Osteocyte (in vitro differentiated cells): ENCODE measurements around the gene ACIN1. TPM values are rescaled to one million over a fixed set of nuclear protein-coding genes. Genes with fewer than 3 reads are reported as not detected.

ENCODE experiments used
- DNase-seq: peaks from one replicate; pipeline ENCODE4 v3.0.0; 2021; ENCODE audit warnings: mixed read lengths; ENCODE audit not compliant: unreplicated experiment; ENCODE audit errors: extremely low spot score
- H3K27ac Mint-ChIP-seq: one replicate; pipeline ENCODE4 v1.8.0; 2021; ENCODE audit warnings: mild to moderate bottlenecking, mixed read lengths; ENCODE audit not compliant: unreplicated experiment
- H3K27me3 Mint-ChIP-seq: one replicate; pipeline ENCODE4 v1.8.0; 2021; ENCODE audit warnings: mixed read lengths; ENCODE audit not compliant: unreplicated experiment
- H3K36me3 Mint-ChIP-seq: one replicate; pipeline ENCODE4 v1.8.0; 2021; ENCODE audit warnings: mixed read lengths; ENCODE audit not compliant: unreplicated experiment
- H3K4me1 Mint-ChIP-seq: one replicate; pipeline ENCODE4 v1.8.0; 2021; ENCODE audit warnings: mixed read lengths; ENCODE audit not compliant: unreplicated experiment
- H3K4me3 Mint-ChIP-seq: one replicate; pipeline ENCODE4 v1.8.0; 2021; ENCODE audit warnings: mild to moderate bottlenecking, moderate library complexity, mixed read lengths; ENCODE audit not compliant: unreplicated experiment
- H3K9me3 Mint-ChIP-seq: one replicate; pipeline ENCODE4 v1.8.0; 2021; ENCODE audit warnings: mixed read lengths; ENCODE audit not compliant: unreplicated experiment
- CTCF ChIP-seq: fragments of 200-600 bp; sonication (generic); IDR thresholded peaks from 2 replicates; pipeline ENCODE4 v1.5.0; 2021; ENCODE audit warnings: antibody characterized with exemption, mild to moderate bottlenecking, moderate library complexity
- total RNA-seq: library from RNA; stranded (reverse); gene quantifications from 2 replicates; pipeline ENCODE4 v1.2.1, GENCODE V29; 2021

The ACIN1 gene
- total RNA-seq, 1 donor from 2014 or later: 241 TPM

- Mint-ChIP-seq H3K27me3 (no peaks in the 10 kb centered on the region), H3K27ac (no peak overlapping the region), H3K4me3 (no peak overlapping the region), H3K36me3 (peaks cover 26% of the 10 kb centered on the region), H3K9me3 (no peaks in the 10 kb centered on the region), H3K4me1 (peaks cover 32% of the 10 kb centered on the region)
- DNase-seq: no peak
- no peak for TF ChIP-seq CTCF
Observed at GRCh38 chr14:23101213-23101970, 6.5 kb upstream of the ACIN1 start.

- Mint-ChIP-seq H3K27ac (no peak overlapping the region), H3K4me3 (no peak overlapping the region), H3K27me3 (no peaks in the 10 kb centered on the region), H3K9me3 (no peaks in the 10 kb centered on the region), H3K36me3 (peaks cover 26% of the 10 kb centered on the region), H3K4me1 (peaks cover 18% of the 10 kb centered on the region)
- no peak for DNase-seq
- no peak for TF ChIP-seq CTCF
Observed at GRCh38 chr14:23099212-23099861, 4.4 kb upstream of the ACIN1 start.

- Mint-ChIP-seq H3K27ac (no peak overlapping the region), H3K27me3 (no peaks in the 10 kb centered on the region)
Observed at GRCh38 chr14:23097786-23098185, 2.9 kb upstream of the ACIN1 start.

GRCh38 chr14:23095196-23096108 lies 516 bp upstream of the ACIN1 start, which contains the start of gene C14orf119:
C14orf119 (plus strand) TSS chr14:23095505; CDS start chr14:23097659, 2,154 bp downstream.
- no peak within 1 kb of the TSS for H3K4me3 Mint-ChIP-seq
- DNase-seq: peak; percentile 100
- peaks cover 40% of the 10 kb centered on the region for H3K36me3 Mint-ChIP-seq
- H3K4me1 Mint-ChIP-seq: peaks cover 18% of the 10 kb centered on the region
- no peak for TF ChIP-seq CTCF
- no peak within 1 kb of the TSS for H3K27ac Mint-ChIP-seq
- H3K27me3 Mint-ChIP-seq: no peaks in the 10 kb centered on the region
- H3K9me3 Mint-ChIP-seq: no peaks in the 10 kb centered on the region

More at GRCh38 chr14:23097786-23098185, 2.9 kb upstream of the ACIN1 start:
- H3K4me3 Mint-ChIP-seq: no peak overlapping the region
- DNase-seq: no peak
- TF ChIP-seq CTCF: no peak
- no peaks in the 10 kb centered on the region for H3K9me3 Mint-ChIP-seq
- H3K4me1 Mint-ChIP-seq: peaks cover 18% of the 10 kb centered on the region
- peaks cover 30% of the 10 kb centered on the region for H3K36me3 Mint-ChIP-seq
